ENCODE data around the gene ARHGAP22.

DNA sequence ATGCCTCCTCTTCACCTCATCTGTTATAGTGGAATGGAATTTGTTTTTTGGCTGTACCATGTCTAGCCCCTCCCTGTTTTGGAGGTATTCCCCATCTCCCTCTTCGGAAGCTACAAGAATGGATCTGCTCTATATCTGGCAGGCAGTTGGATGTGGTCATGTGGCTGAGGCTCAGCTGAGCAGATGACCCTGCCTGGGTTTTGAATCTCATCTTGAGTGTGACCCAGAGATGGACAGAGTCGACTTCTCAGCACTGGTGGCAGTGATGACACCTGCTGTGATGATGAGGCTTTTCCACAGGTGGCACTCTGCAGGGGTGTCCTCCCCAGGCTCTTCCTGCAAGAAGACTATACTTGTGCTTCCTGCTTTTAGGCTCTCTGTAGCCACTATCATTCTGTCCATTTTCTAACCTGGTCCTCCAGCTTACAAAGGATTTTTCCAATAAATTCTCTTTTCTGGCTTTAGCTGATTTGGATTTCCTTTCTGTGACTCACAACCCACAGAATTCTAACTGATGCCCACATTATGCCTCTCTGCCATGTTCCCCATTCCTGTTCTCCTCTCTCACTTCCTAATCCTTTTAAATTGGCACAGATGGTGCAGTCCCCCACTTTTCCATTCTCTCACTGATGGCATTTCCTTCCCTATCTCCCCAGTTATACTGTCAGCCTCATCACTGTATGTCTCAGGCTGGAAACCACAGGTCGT lies 7.5 kb upstream of the ARHGAP22 start:
- TF ChIP-seq EZH2 (IDR thresholded peaks at IDR 0.05; ENCODE audit: insufficient read depth, poor library complexity, severe bottlenecking) (no peak), EZH2phosphoT487 (IDR thresholded peaks at IDR 0.05; ENCODE audit: insufficient read depth, low read depth) (no peak)
